ENCODE measurements around the gene OR5P2. TPM values are rescaled to one million over a fixed set of nuclear protein-coding genes. Genes with fewer than 3 reads are reported as not detected.
"Not testable (repeated sequence)": the region's sequence is repeated elsewhere in the genome, so short reads cannot be mapped to it uniquely, and the experiment has no call there.

OR5P2 gene
- total RNA-seq, 3 donors from 2014 or later (not counting 1 experiment from before 2014, with no cell fraction given), result not detected

- H3K4me3 Mint-ChIP-seq; H3K9me3 ChIP-seq (ENCODE audit: control insufficient read depth, insufficient read depth, low read length); H3K27ac Mint-ChIP-seq; H3K27me3 ChIP-seq (ENCODE audit: control insufficient read depth, insufficient read depth, low read length); H3K4me3 ChIP-seq (ENCODE audit: low read length); H3K4me1 Mint-ChIP-seq; H3K27ac ChIP-seq (ENCODE audit: low read length); H3K36me3 ChIP-seq (ENCODE audit: control insufficient read depth, insufficient read depth, low read length); H3K27me3 Mint-ChIP-seq (ENCODE audit: low read depth in 2 of 2); intact Hi-C loops (cut with micrococcal nuclease); H3K4me1 ChIP-seq (ENCODE audit: control insufficient read depth, insufficient read depth, low read length); H3K36me3 Mint-ChIP-seq; ATAC-seq; DNase-seq: not testable (repeated sequence)
- WGBS (ENCODE audit: insufficient coverage), result no CpG with 5 or more reads among the region's 2 CpGs
- H3K9me3 Mint-ChIP-seq, result peaks cover 14 to 23% of the 10 kb centered on the region in 2 donors
Observed at GRCh38 chr11:7814897-7815296, 18.2 kb upstream of the OR5P2 start.

- H3K36me3 Mint-ChIP-seq; H3K4me3 Mint-ChIP-seq; ATAC-seq; H3K27ac Mint-ChIP-seq; H3K4me1 ChIP-seq (ENCODE audit: control insufficient read depth, insufficient read depth, low read length); DNase-seq; H3K27me3 ChIP-seq (ENCODE audit: control insufficient read depth, insufficient read depth, low read length); H3K4me3 ChIP-seq (ENCODE audit: low read length); H3K27me3 Mint-ChIP-seq (ENCODE audit: low read depth in 2 of 2); H3K27ac ChIP-seq (ENCODE audit: low read length); H3K36me3 ChIP-seq (ENCODE audit: control insufficient read depth, insufficient read depth, low read length); H3K4me1 Mint-ChIP-seq; intact Hi-C loops (cut with micrococcal nuclease): not testable (repeated sequence)
- WGBS (ENCODE audit: insufficient coverage), result 75% methylated on average over 1 of the region's 2 CpGs
- peaks cover 17 to 21% of the 10 kb centered on the region in 2 donors for H3K9me3 Mint-ChIP-seq
- peaks cover 13% of the 10 kb centered on the region for H3K9me3 ChIP-seq (ENCODE audit: control insufficient read depth, insufficient read depth, low read length)
Observed at GRCh38 chr11:7810301-7810700, 13.6 kb upstream of the OR5P2 start.

GRCh38 chr11:7793233-7793632 is 3.5 kb downstream of the OR5P2 start:
- no peak for ATAC-seq

GRCh38 chr11:7787239-7787638 is 9.5 kb downstream of the OR5P2 start:
- Mint-ChIP-seq H3K9me3 (peaks cover 7 to 11% of the 10 kb centered on the region in 2 donors), H3K4me3 (no peak overlapping the region), H3K27ac (no peak overlapping the region), H3K27me3 (ENCODE audit: low read depth in 2 of 2) (no peaks in the 10 kb centered on the region), H3K36me3 (peaks cover 7% of the 10 kb centered on the region), H3K4me1 (no peaks in the 10 kb centered on the region)
- DNase-seq, result no peak
- no peak for TF ChIP-seq CTCF (IDR thresholded peaks at IDR 0.05)
- no peaks in the 10 kb centered on the region for H3K27me3 ChIP-seq (ENCODE audit: control insufficient read depth, insufficient read depth, low read length)
- 86% methylated on average over 6 of the region's 6 CpGs for WGBS (ENCODE audit: insufficient coverage)
- intact Hi-C loops (cut with micrococcal nuclease), result no loop called here
- no peak for ATAC-seq
- H3K27ac ChIP-seq (ENCODE audit: low read length), result no peak overlapping the region
- no peaks in the 10 kb centered on the region for H3K4me1 ChIP-seq (ENCODE audit: control insufficient read depth, insufficient read depth, low read length)
- H3K4me3 ChIP-seq (ENCODE audit: low read length), result no peak overlapping the region
- H3K9me3 ChIP-seq (ENCODE audit: control insufficient read depth, insufficient read depth, low read length), result no peaks in the 10 kb centered on the region
- H3K36me3 ChIP-seq (ENCODE audit: control insufficient read depth, insufficient read depth, low read length), result no peaks in the 10 kb centered on the region

More at GRCh38 chr11:7793233-7793632, 3.5 kb downstream of the OR5P2 start:
- H3K27me3 Mint-ChIP-seq (ENCODE audit: low read depth in 2 of 2), result no peaks in the 10 kb centered on the region
- no peaks in the 10 kb centered on the region for H3K4me1 Mint-ChIP-seq
- H3K4me3 Mint-ChIP-seq, result no peak overlapping the region
- H3K36me3 Mint-ChIP-seq, result no peaks in the 10 kb centered on the region
- Histone ChIP-seq H3K4me1 (ENCODE audit: control insufficient read depth, insufficient read depth, low read length) (no peaks in the 10 kb centered on the region), H3K9me3 (ENCODE audit: control insufficient read depth, insufficient read depth, low read length) (no peaks in the 10 kb centered on the region), H3K27ac (ENCODE audit: low read length) (no peak overlapping the region), H3K36me3 (ENCODE audit: control insufficient read depth, insufficient read depth, low read length) (no peaks in the 10 kb centered on the region), H3K27me3 (ENCODE audit: control insufficient read depth, insufficient read depth, low read length) (no peaks in the 10 kb centered on the region), H3K4me3 (ENCODE audit: low read length) (no peak overlapping the region)
- WGBS (ENCODE audit: insufficient coverage), result 25% methylated on average over 1 of the region's 1 CpG
- no peak overlapping the region for H3K27ac Mint-ChIP-seq
- intact Hi-C loops (cut with micrococcal nuclease), result no loop called here
- no peak for TF ChIP-seq CTCF (IDR thresholded peaks at IDR 0.05)
- peaks cover 4 to 6% of the 10 kb centered on the region in 2 donors for H3K9me3 Mint-ChIP-seq
- no peak for DNase-seq

All from natural killer cell (primary cell).